K562 (cell line): ENCODE measurements around the gene MRPL37. TPM values are rescaled to one million over a fixed set of nuclear protein-coding genes. Genes with fewer than 3 reads are reported as not detected.

Experiments used
- CAMTA2 ChIP-seq: fragments of 250-450 bp; sonication (Bioruptor Pico); conservative IDR thresholded peaks from 2 replicates; pipeline ENCODE4 v1.5.1; 2022
- CBFA2T3 ChIP-seq: fragments of 450-650 bp; IDR thresholded peaks from 2 replicates; pipeline ENCODE4 v1.6.1; 2017
- ELF4 ChIP-seq: fragments of 450-650 bp; formaldehyde crosslinking; IDR thresholded peaks from 2 replicates; pipeline ENCODE4 v1.4.0; 2022; ENCODE audit warnings: missing genetic modification characterization
- POLR2G ChIP-seq: fragments of 200-400 bp; formaldehyde crosslinking; IDR thresholded peaks from 2 replicates; pipeline ENCODE4 v1.6.1; 2017; ENCODE audit warnings: low read depth, mild to moderate bottlenecking, antibody characterized with exemption, low read length, moderate library complexity
- TCF3 ChIP-seq: sonication (generic); formaldehyde crosslinking; IDR thresholded peaks from 2 replicates; pipeline ENCODE4 v1.4.0; 2020; ENCODE audit warnings: mild to moderate bottlenecking, missing genetic modification reagents
- TEAD2 ChIP-seq: fragments of 450-650 bp; IDR thresholded peaks from 2 replicates; pipeline ENCODE4 v1.6.1; 2016; ENCODE audit warnings: missing genetic modification characterization, control low read depth, missing compliant biosample characterization
- ZBTB17 ChIP-seq: fragments of 450-650 bp; formaldehyde crosslinking; IDR thresholded peaks from 2 replicates; pipeline ENCODE4 v1.4.0; 2020; ENCODE audit warnings: mild to moderate bottlenecking
- ZNF184 ChIP-seq: sonication (generic); formaldehyde crosslinking; IDR thresholded peaks from 2 replicates; pipeline ENCODE4 v1.5.0; 2020; ENCODE audit warnings: missing genetic modification reagents
- polyA plus RNA-seq, 8 experiments: library from polyadenylated mRNA; depleted of rRNA in 4 of 8; stranded (reverse) in 5 of 8; unstranded in 3 of 8; fragments of >200 nt; fragmentation: Nextera tagmentation in 2 of 8; fragmentation: Illumina TruSeq in 1 of 8; extraction: Ambion mirVana in 2 of 8; extraction: Trizol in 1 of 8; gene quantifications; 2 replicates each; pipeline versions ENCODE4 v1.2.1 to v1.2.3, GENCODE V29; 2011 to 2014; ENCODE audit warnings: inconsistent platforms in 1 of 8, missing spikeins in 1 of 8
- total RNA-seq, 7 experiments: library from RNA; depleted of rRNA in 6 of 7; stranded (reverse); fragments of >200 nt in 6 of 7; fragmentation: Illumina TruSeq in 2 of 7; extraction: Trizol in 2 of 7; gene quantifications; 2 replicates each; pipeline versions ENCODE4 v1.2.1 to v1.2.3, GENCODE V29; 2011 to 2021; ENCODE audit warnings: low replicate concordance in 1 of 7
- TF ChIP-seq, protein P1 (sequence below): sonication (generic); formaldehyde crosslinking; IDR thresholded peaks from 2 replicates; pipeline ENCODE4 v1.8.0; 2022; ENCODE audit warnings: mild to moderate bottlenecking, missing genetic modification reagents, borderline replicate concordance
- TF ChIP-seq, protein P2 (sequence below): sonication (generic); formaldehyde crosslinking; IDR thresholded peaks from 2 replicates; pipeline ENCODE4 v1.8.0; 2022; ENCODE audit warnings: mild to moderate bottlenecking, missing genetic modification reagents
- TF ChIP-seq, protein P3 (sequence below): sonication (generic); formaldehyde crosslinking; IDR thresholded peaks from 2 replicates; pipeline ENCODE4 v1.9.0; 2022; ENCODE audit warnings: mild to moderate bottlenecking, missing genetic modification reagents
- TF ChIP-seq, protein P4 (sequence below): fragments of 250-450 bp; sonication (Bioruptor Pico); IDR thresholded peaks from 2 replicates; pipeline ENCODE4 v1.8.0; 2022; ENCODE audit warnings: moderate library complexity, mild to moderate bottlenecking, inconsistent platforms
- TF ChIP-seq, protein P5 (sequence below): sonication (generic); formaldehyde crosslinking; IDR thresholded peaks from 2 replicates; pipeline ENCODE4 v1.8.0; 2023; ENCODE audit warnings: missing genetic modification reagents, mild to moderate bottlenecking, borderline replicate concordance

The MRPL37 gene
- total and polyA plus RNA-seq, 9 of the 15 experiments (the other 6 are each of a cell fraction or from before 2014, with no cell fraction given): 52.2 to 303 (median 180) TPM

DNA sequence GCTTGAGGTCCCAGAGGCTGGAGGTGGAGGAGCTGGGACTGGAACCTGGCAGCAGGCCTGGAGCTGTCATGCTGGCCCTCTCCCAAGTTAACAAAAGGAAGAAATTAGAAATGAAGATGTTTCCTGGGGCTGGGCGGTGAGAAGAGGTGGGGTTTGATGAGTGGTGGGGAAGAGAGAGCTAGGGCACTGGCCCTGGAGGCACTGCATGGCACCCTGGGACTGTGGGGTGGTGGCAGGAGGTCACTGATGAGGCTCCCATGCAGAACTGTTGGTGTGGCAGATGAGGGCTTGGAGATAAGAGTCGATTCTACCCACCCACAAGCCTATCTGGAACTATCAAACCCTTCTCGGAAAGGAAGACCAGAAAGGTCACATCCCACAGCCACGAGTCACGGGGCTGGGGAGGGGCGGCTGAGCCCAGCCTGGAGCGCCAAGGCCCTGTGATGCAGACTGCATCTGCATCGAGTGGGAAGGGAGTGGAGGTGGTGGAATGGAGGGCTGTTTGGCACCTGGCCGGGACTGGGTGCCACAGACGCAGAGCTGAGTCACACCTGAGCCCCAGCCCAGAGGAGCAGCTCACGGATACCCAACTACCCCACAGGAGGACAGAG, 29.4 kb downstream of the MRPL37 start (continued):
- TF ChIP-seq, protein P1, sequence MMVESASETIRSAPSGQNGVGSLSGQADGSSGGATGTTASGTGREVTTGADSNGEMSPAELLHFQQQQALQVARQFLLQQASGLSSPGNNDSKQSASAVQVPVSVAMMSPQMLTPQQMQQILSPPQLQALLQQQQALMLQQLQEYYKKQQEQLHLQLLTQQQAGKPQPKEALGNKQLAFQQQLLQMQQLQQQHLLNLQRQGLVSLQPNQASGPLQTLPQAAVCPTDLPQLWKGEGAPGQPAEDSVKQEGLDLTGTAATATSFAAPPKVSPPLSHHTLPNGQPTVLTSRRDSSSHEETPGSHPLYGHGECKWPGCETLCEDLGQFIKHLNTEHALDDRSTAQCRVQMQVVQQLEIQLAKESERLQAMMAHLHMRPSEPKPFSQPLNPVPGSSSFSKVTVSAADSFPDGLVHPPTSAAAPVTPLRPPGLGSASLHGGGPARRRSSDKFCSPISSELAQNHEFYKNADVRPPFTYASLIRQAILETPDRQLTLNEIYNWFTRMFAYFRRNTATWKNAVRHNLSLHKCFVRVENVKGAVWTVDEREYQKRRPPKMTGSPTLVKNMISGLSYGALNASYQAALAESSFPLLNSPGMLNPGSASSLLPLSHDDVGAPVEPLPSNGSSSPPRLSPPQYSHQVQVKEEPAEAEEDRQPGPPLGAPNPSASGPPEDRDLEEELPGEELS (CRISPR knock-in tag): no peak
- TF ChIP-seq, protein P2, sequence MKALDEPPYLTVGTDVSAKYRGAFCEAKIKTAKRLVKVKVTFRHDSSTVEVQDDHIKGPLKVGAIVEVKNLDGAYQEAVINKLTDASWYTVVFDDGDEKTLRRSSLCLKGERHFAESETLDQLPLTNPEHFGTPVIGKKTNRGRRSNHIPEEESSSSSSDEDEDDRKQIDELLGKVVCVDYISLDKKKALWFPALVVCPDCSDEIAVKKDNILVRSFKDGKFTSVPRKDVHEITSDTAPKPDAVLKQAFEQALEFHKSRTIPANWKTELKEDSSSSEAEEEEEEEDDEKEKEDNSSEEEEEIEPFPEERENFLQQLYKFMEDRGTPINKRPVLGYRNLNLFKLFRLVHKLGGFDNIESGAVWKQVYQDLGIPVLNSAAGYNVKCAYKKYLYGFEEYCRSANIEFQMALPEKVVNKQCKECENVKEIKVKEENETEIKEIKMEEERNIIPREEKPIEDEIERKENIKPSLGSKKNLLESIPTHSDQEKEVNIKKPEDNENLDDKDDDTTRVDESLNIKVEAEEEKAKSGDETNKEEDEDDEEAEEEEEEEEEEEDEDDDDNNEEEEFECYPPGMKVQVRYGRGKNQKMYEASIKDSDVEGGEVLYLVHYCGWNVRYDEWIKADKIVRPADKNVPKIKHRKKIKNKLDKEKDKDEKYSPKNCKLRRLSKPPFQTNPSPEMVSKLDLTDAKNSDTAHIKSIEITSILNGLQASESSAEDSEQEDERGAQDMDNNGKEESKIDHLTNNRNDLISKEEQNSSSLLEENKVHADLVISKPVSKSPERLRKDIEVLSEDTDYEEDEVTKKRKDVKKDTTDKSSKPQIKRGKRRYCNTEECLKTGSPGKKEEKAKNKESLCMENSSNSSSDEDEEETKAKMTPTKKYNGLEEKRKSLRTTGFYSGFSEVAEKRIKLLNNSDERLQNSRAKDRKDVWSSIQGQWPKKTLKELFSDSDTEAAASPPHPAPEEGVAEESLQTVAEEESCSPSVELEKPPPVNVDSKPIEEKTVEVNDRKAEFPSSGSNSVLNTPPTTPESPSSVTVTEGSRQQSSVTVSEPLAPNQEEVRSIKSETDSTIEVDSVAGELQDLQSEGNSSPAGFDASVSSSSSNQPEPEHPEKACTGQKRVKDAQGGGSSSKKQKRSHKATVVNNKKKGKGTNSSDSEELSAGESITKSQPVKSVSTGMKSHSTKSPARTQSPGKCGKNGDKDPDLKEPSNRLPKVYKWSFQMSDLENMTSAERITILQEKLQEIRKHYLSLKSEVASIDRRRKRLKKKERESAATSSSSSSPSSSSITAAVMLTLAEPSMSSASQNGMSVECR: no peak
- TF ChIP-seq TEAD2 (tag) (no peak), CAMTA2 (CRISPR knock-in tag) (0 out of 2 replicates have a peak, but pooled peaks have one; percentile 60), ZNF184 (CRISPR knock-in tag) (no peak), ELF4 (0 out of 2 replicates have a peak, but pooled peaks have one; percentile 48), POLR2G (peak; percentile 31; the same call in 1 of the 2 replicates), CBFA2T3 (peak; percentile 39), ZBTB17 (0 out of 2 replicates have a peak, but pooled peaks have one; percentile 12), TCF3 (CRISPR knock-in tag) (peak; percentile 21)
- TF ChIP-seq, protein P3, sequence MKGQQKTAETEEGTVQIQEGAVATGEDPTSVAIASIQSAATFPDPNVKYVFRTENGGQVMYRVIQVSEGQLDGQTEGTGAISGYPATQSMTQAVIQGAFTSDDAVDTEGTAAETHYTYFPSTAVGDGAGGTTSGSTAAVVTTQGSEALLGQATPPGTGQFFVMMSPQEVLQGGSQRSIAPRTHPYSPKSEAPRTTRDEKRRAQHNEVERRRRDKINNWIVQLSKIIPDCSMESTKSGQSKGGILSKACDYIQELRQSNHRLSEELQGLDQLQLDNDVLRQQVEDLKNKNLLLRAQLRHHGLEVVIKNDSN (CRISPR knock-in tag): peak; percentile 26; the same call in 1 of the 2 replicates
- TF ChIP-seq, protein P4, sequence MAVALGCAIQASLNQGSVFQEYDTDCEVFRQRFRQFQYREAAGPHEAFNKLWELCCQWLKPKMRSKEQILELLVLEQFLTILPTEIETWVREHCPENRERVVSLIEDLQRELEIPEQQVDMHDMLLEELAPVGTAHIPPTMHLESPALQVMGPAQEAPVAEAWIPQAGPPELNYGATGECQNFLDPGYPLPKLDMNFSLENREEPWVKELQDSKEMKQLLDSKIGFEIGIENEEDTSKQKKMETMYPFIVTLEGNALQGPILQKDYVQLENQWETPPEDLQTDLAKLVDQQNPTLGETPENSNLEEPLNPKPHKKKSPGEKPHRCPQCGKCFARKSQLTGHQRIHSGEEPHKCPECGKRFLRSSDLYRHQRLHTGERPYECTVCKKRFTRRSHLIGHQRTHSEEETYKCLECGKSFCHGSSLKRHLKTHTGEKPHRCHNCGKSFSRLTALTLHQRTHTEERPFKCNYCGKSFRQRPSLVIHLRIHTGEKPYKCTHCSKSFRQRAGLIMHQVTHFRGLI: 0 out of 2 replicates have a peak, but pooled peaks have one; percentile 45
- TF ChIP-seq, protein P5, sequence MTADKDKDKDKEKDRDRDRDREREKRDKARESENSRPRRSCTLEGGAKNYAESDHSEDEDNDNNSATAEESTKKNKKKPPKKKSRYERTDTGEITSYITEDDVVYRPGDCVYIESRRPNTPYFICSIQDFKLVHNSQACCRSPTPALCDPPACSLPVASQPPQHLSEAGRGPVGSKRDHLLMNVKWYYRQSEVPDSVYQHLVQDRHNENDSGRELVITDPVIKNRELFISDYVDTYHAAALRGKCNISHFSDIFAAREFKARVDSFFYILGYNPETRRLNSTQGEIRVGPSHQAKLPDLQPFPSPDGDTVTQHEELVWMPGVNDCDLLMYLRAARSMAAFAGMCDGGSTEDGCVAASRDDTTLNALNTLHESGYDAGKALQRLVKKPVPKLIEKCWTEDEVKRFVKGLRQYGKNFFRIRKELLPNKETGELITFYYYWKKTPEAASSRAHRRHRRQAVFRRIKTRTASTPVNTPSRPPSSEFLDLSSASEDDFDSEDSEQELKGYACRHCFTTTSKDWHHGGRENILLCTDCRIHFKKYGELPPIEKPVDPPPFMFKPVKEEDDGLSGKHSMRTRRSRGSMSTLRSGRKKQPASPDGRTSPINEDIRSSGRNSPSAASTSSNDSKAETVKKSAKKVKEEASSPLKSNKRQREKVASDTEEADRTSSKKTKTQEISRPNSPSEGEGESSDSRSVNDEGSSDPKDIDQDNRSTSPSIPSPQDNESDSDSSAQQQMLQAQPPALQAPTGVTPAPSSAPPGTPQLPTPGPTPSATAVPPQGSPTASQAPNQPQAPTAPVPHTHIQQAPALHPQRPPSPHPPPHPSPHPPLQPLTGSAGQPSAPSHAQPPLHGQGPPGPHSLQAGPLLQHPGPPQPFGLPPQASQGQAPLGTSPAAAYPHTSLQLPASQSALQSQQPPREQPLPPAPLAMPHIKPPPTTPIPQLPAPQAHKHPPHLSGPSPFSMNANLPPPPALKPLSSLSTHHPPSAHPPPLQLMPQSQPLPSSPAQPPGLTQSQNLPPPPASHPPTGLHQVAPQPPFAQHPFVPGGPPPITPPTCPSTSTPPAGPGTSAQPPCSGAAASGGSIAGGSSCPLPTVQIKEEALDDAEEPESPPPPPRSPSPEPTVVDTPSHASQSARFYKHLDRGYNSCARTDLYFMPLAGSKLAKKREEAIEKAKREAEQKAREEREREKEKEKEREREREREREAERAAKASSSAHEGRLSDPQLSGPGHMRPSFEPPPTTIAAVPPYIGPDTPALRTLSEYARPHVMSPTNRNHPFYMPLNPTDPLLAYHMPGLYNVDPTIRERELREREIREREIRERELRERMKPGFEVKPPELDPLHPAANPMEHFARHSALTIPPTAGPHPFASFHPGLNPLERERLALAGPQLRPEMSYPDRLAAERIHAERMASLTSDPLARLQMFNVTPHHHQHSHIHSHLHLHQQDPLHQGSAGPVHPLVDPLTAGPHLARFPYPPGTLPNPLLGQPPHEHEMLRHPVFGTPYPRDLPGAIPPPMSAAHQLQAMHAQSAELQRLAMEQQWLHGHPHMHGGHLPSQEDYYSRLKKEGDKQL: no peak
